Measurements from ENCODE around the gene DROSHA.

DNA sequence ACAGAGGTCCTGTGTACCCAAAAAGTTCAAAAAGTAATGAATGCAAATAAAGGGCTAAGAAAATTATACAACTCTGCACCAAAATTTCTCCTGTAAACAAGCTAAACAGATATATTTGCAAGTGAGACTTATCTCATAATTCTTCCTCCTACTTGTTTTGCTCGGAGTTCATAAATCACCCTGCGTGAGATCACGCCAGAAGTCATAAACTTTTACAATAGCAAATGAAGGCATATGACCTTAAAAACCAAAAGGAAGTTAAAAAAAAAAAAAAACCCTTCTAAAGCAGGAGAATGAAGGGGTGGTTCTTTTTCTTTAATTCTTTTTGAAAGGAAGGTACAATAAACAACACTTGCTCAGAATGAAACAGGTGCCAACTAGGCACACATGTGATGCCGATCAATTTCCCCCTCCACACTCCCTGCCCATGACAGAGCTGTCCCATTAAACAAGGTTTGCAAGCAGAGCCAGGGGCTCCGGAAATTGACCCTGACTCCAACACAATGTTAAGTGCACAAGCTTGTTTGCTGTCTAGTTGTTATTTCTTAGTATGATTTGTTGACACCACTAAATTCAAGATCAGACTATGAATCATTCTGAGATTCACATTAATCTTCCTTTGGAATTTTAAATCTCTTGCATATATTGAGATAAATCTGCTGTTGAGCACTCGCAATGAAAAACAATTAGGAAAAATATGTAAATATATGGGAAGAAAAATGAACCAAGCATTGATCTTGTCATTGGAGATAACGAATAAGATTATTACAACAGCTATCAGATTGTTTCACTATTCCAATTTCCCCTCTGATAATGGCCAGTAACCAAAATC lies 46.3 kb downstream of the DROSHA start:
- TF ChIP-seq, protein P1, sequence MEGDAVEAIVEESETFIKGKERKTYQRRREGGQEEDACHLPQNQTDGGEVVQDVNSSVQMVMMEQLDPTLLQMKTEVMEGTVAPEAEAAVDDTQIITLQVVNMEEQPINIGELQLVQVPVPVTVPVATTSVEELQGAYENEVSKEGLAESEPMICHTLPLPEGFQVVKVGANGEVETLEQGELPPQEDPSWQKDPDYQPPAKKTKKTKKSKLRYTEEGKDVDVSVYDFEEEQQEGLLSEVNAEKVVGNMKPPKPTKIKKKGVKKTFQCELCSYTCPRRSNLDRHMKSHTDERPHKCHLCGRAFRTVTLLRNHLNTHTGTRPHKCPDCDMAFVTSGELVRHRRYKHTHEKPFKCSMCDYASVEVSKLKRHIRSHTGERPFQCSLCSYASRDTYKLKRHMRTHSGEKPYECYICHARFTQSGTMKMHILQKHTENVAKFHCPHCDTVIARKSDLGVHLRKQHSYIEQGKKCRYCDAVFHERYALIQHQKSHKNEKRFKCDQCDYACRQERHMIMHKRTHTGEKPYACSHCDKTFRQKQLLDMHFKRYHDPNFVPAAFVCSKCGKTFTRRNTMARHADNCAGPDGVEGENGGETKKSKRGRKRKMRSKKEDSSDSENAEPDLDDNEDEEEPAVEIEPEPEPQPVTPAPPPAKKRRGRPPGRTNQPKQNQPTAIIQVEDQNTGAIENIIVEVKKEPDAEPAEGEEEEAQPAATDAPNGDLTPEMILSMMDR (IDR thresholded peaks at IDR 0.05; ENCODE audit: extremely low read depth in 1 of 2, insufficient read depth in 1 of 2, low read depth in 1 of 2, low read length in 2 of 2): no peak
- no peak for TF ChIP-seq POLR2AphosphoS5 (IDR thresholded peaks at IDR 0.05; ENCODE audit: insufficient read depth, low read depth, low read length)

Measured in endothelial cell of umbilical vein (primary cell).